ENCODE data around the gene BOLA3. TPM values are rescaled to one million over a fixed set of nuclear protein-coding genes. Genes with fewer than 3 reads are reported as not detected.

The BOLA3 gene
- total RNA-seq, 1 experiment from 2014 or later, result 69.7 TPM

DNA sequence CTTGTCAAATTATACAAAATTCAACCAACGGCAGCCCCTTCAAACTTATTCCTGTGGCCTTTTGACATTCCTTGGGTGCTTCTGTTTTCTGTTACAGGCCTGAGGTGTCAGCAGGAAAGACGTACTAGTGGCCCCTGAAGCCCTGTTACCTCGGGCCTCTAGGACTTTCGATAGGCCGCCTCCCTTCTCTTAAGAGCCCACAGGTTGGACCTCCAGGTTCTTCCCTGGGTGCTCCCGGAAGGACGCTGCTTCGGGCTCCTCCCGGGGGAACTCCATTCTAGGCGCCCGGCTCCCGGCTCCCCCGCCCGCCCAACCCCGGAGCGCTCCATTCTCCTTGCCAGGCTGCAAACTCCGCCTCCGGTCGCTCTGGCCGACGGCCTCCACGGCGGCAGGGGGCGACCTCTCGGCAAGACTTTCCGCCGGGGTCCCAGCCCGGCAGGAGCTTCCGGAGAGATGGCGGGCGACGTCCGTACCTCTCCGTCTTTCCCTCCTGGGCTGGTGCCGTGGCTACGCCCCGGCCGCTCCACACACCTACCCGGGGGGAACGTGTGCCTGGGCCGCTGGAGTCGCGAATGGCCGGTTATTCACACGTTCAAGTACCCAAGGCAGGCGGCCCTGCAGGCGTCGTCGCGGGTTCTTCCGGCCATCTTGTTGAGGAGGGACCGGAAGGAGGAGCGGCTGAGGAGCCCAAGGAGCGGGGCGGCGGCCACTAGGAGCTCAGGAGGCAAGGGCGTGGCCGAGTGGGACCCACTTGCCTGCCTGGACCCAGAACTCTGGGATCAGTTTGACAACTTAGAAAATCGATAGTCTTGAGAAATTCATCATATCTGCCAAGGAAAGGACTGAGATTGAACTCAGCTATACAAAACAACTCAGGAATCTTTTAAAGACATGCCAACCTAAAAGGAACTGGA lies 27.5 kb downstream of the BOLA3 start:
- TF ChIP-seq, protein P1, sequence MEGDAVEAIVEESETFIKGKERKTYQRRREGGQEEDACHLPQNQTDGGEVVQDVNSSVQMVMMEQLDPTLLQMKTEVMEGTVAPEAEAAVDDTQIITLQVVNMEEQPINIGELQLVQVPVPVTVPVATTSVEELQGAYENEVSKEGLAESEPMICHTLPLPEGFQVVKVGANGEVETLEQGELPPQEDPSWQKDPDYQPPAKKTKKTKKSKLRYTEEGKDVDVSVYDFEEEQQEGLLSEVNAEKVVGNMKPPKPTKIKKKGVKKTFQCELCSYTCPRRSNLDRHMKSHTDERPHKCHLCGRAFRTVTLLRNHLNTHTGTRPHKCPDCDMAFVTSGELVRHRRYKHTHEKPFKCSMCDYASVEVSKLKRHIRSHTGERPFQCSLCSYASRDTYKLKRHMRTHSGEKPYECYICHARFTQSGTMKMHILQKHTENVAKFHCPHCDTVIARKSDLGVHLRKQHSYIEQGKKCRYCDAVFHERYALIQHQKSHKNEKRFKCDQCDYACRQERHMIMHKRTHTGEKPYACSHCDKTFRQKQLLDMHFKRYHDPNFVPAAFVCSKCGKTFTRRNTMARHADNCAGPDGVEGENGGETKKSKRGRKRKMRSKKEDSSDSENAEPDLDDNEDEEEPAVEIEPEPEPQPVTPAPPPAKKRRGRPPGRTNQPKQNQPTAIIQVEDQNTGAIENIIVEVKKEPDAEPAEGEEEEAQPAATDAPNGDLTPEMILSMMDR (IDR thresholded peaks at IDR 0.05), result peak; percentile 81
- no peak for TF ChIP-seq TCF7L2 (IDR thresholded peaks at IDR 0.05; ENCODE audit: low read depth, low read length)
- peak; percentile 49; the same call in 1 of the 2 replicates for TF ChIP-seq POLR2AphosphoS5 (IDR thresholded peaks at IDR 0.05; ENCODE audit: low read depth, low read length)
- DNase-seq (ENCODE audit: low read depth, low spot score) (peak; percentile 43), ATAC-seq (peak; percentile 97)
- Histone ChIP-seq H3K27me3 (ENCODE audit: control insufficient read depth, insufficient read depth, low read length) (no peaks in the 10 kb centered on the region), H3K9me3 (ENCODE audit: control insufficient read depth, insufficient read depth, low read depth, low read length) (peaks cover 7% of the 10 kb centered on the region; the same call in 1 of the 2 replicates), H3K27ac (ENCODE audit: low read length) (peak overlapping the region; percentile 80), H3K4me3 (ENCODE audit: low read depth in 2 of 2, low read length in 2 of 2) (peak overlapping the region; percentile 63 to 71), H3K36me3 (ENCODE audit: control insufficient read depth, insufficient read depth, low read length) (no peaks in the 10 kb centered on the region), H3K4me1 (ENCODE audit: control insufficient read depth, insufficient read depth, low read length) (no peaks in the 10 kb centered on the region; the same call in 1 of the 2 replicates)
- CTCF ChIA-PET, result interaction anchor here (0.5 to 0.8 kb wide), 5 partner anchors 27 to 185 kb away, joined by 3 to 8 read pairs (median 3); partner anchors contain the start of genes BOLA3 and MOB1A
- no TSS peak for BruUV-seq (replicated peaks)
- in situ Hi-C loops (cut with HindIII; ENCODE audit: low pct_unique_long_range_greater_than_20kb, low sequenced_read_pairs), result no loop called here
- POLR2A ChIA-PET, result interaction anchor here (0.6 kb wide), 2 partner anchors 356 to 376 kb away, joined by 4 to 5 read pairs; no protein-coding TSS in a partner anchor
- intact Hi-C loops (cut with micrococcal nuclease; ENCODE audit: unreplicated experiment), result no loop called here

DNA sequence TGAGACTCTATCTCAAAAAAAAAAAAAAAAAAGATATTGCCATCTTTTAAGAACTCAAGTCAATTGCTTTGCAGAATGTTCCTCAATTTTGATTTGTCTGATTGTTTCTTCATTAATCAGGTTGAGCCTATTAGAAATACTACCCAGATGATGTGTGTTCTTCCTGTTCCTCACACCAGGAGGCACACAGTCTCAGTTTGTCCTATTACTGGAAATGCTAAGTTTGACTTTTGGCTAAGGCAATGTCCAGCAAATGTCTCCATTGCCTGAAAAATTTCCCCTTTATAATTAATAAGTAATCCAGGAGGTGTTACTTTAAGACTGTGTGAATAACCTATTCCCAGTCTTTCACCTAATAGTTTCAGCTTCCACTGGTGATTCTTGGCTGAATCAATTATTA lies 28.4 kb downstream of the BOLA3 start:
- Histone ChIP-seq H3K36me3 (ENCODE audit: control insufficient read depth, insufficient read depth, low read length) (no peaks in the 10 kb centered on the region), H3K9me3 (ENCODE audit: control insufficient read depth, insufficient read depth, low read depth, low read length) (peaks cover 7% of the 10 kb centered on the region; the same call in 1 of the 2 replicates), H3K4me1 (ENCODE audit: control insufficient read depth, insufficient read depth, low read length) (no peaks in the 10 kb centered on the region; the same call in 1 of the 2 replicates), H3K27ac (ENCODE audit: low read length) (peak overlapping the region; percentile 80; the same call in 1 of the 2 replicates), H3K4me3 (ENCODE audit: low read depth in 2 of 2, low read length in 2 of 2) (peak overlapping the region; percentile 63 to 71; a peak in 3 of 4 replicates), H3K27me3 (ENCODE audit: control insufficient read depth, insufficient read depth, low read length) (no peaks in the 10 kb centered on the region)
- POLR2A ChIA-PET, result interaction anchor here (0.5 kb wide), 1 partner anchor 24 kb away, joined by 4 read pairs; no protein-coding TSS in a partner anchor
- intact Hi-C loops (cut with micrococcal nuclease; ENCODE audit: unreplicated experiment), result no loop called here
- no TSS peak for BruUV-seq (replicated peaks)
- DNase-seq (ENCODE audit: low read depth, low spot score) (no peak), ATAC-seq (no peak)
- TF ChIP-seq, protein P1 (IDR thresholded peaks at IDR 0.05), result no peak
- TF ChIP-seq SIN3A (IDR thresholded peaks at IDR 0.05; ENCODE audit: borderline replicate concordance, insufficient read depth, low read depth, low read length) (no peak), TCF7L2 (IDR thresholded peaks at IDR 0.05; ENCODE audit: low read depth, low read length) (no peak), POLR2AphosphoS5 (IDR thresholded peaks at IDR 0.05; ENCODE audit: low read depth, low read length) (no peak)
- TF ChIP-seq, protein P2, sequence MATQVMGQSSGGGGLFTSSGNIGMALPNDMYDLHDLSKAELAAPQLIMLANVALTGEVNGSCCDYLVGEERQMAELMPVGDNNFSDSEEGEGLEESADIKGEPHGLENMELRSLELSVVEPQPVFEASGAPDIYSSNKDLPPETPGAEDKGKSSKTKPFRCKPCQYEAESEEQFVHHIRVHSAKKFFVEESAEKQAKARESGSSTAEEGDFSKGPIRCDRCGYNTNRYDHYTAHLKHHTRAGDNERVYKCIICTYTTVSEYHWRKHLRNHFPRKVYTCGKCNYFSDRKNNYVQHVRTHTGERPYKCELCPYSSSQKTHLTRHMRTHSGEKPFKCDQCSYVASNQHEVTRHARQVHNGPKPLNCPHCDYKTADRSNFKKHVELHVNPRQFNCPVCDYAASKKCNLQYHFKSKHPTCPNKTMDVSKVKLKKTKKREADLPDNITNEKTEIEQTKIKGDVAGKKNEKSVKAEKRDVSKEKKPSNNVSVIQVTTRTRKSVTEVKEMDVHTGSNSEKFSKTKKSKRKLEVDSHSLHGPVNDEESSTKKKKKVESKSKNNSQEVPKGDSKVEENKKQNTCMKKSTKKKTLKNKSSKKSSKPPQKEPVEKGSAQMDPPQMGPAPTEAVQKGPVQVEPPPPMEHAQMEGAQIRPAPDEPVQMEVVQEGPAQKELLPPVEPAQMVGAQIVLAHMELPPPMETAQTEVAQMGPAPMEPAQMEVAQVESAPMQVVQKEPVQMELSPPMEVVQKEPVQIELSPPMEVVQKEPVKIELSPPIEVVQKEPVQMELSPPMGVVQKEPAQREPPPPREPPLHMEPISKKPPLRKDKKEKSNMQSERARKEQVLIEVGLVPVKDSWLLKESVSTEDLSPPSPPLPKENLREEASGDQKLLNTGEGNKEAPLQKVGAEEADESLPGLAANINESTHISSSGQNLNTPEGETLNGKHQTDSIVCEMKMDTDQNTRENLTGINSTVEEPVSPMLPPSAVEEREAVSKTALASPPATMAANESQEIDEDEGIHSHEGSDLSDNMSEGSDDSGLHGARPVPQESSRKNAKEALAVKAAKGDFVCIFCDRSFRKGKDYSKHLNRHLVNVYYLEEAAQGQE (IDR thresholded peaks at IDR 0.05; ENCODE audit: insufficient read depth in 1 of 2, low read depth in 2 of 2, low read length in 1 of 2), result no peak
- in situ Hi-C loops (cut with HindIII; ENCODE audit: low pct_unique_long_range_greater_than_20kb, low sequenced_read_pairs), result no loop called here
- CTCF ChIA-PET, result no interaction called here
